SIG-M5 treated with dmso at 0.1 percent for 504 hours (cell line): Measurements from ENCODE around the gene TACC3.

Source experiments
- DNase-seq: peaks from one replicate; lab custom pipeline; 2025; ENCODE audit not compliant: unreplicated experiment; lab: John Stamatoyannopoulos, UW

TACC3 gene

DNA sequence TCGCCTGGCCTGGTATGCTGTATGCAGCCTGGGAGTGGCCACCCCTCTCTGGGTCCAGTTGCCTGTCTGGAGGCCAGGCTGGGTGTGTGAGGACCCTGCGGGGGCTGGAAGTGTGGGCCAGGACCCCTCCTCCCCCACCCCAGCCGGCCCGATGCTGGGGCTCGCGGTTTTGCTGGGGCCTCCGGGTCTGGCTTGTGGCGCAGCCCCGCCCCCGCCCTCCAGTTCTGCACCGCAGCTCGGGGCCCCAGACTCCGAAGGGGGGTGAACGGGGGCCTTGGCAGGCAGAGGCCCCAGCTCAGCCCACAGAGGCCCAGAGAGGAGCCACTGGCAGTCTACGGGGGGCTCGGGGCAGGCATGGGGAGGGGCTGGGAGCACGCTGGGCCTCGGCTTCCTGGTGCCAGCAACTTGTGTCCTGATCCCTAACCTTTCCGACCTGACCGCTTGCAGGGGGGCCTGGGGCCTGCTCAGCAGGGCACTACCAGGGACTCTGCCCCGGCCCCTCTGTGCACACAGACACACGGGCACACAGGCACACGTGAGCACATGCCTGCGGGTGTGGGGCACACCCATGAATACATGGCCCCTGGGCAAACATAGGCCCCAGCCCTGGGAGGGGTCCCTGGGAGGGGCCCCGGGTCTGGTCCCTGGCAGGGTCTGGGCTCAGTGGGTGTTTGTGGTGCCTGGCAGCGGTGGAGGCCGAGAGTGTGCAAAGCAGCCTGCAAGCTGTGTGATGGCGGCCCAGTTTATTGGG lies 50.4 kb downstream of the TACC3 start:
- no peak for DNase-seq

DNA sequence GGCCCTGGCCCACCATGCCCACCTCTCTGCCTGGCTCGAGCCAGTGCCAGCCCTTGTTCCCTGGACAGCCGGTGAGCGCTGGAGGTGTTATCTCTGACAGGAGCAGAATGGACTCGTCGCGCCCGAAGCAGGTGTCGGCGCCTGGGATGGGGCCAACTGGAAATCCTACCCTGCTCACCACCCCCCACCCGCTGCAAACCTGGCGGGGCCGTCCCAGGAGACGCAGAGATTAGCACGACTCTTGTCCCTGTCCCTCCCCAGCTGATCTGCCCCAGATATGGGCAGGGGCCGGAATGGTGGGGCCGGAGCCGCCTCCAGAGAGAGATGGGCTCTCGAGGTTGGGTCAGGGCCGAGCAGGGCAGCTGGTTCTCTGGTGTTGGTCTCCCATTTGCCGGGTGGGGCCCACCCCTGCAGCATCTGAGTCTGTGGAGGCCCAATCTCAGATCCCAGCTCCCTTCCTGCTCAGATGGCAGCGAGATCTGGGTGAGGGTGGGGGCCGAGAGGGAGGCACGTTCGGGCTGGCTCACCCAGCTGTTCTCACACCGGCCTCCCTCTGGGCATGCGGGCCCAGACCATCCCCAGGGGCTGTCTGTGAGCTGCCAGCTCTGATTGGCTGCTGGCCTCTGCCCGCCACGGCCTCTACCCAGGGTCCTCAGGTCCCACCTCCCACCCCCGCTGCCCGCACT lies 51.7 kb downstream of the TACC3 start:
- DNase-seq = no peak

GRCh38 chr4:1773754-1774153 lies 52.4 kb downstream of the TACC3 start:
- DNase-seq = no peak

GRCh38 chr4:1775731-1776500 lies 54.6 kb downstream of the TACC3 start:
- DNase-seq = peak; percentile 59

DNA sequence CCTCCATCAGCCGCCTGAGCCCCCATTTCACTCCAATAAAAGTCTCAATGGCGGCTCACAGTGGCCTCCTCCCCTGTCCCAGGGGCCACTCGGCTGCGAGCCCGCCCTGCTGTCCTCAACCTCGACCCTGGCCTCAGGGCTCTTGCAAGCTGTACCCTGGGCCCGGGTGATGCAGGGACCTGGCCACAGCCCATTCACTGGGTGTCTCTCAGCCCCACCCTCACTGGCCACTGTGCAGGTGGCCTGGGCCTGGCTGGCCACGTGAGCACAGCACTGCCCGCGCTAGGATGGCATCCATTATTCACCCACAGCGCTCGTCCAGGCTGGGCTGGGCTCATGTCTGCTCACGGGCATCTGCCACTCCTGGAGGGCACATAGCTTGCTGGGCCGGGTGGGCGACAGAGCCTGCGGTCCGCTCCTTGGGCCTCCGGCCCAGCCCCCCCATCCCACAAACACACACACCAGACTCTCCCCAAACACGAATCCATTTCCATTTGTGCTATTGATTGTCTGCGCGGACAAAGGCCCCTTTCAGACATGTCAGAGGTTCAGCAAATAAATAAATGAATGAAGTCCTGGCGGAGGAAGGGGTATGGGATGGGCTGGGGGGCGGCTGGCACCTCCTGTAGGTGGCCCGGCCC lies 55.3 kb downstream of the TACC3 start:
- no peak for DNase-seq

GRCh38 chr4:1777822-1778641 lies 56.7 kb downstream of the TACC3 start:
- DNase-seq = no peak

GRCh38 chr4:1778642-1779392 lies 57.5 kb downstream of the TACC3 start:
- no peak for DNase-seq

- DNase-seq = no peak
Observed at GRCh38 chr4:1779588-1780382, 58.5 kb downstream of the TACC3 start.

- no peak for DNase-seq
Observed at GRCh38 chr4:1780435-1780834, 59.1 kb downstream of the TACC3 start.

- DNase-seq = no peak
Observed at GRCh38 chr4:1783015-1783414, 61.7 kb downstream of the TACC3 start.

DNA sequence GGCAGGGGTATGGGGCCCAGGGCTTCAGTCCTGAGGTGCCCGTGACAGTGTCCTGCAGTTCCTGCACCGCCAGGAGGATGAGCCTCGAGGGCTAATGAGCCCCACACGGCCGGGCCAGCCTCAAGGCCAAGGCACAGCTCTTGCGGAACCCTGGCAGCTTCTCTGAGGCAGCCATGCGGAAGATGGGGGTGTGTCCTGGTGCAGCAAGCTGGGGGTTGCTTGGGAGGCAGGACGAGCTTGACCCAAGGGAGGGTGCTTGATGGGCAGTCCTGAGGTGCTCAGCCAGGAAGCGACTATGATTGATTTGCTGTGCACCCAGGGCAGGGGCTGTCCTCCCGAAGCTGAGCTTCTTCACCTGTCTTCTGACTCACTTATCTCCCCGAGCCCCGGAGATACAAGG lies 62.6 kb downstream of the TACC3 start:
- no peak for DNase-seq

DNA sequence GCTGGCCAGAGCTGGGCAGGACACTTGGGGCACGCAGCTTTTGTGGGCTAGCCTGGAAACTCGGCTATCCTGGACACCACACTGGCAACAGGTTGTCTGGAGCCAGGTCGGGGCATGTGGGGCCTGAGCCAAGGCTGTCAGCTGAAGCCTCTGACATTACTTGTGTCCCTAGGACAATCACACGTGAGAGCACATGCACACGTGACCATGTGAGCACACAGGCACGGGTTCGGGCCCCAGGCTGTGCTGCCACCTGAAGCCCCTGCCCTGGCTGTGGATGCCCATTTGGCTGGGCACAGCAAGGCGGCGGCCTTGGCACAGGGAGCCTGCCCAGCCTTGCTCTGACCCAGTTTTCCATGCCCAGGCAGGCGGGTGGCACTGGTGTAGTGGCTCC lies 63.1 kb downstream of the TACC3 start:
- no peak for DNase-seq

GRCh38 chr4:1784789-1785591 lies 63.7 kb downstream of the TACC3 start:
- DNase-seq = no peak

- no peak for DNase-seq
Observed at GRCh38 chr4:1785592-1785991, 64.3 kb downstream of the TACC3 start.

DNA sequence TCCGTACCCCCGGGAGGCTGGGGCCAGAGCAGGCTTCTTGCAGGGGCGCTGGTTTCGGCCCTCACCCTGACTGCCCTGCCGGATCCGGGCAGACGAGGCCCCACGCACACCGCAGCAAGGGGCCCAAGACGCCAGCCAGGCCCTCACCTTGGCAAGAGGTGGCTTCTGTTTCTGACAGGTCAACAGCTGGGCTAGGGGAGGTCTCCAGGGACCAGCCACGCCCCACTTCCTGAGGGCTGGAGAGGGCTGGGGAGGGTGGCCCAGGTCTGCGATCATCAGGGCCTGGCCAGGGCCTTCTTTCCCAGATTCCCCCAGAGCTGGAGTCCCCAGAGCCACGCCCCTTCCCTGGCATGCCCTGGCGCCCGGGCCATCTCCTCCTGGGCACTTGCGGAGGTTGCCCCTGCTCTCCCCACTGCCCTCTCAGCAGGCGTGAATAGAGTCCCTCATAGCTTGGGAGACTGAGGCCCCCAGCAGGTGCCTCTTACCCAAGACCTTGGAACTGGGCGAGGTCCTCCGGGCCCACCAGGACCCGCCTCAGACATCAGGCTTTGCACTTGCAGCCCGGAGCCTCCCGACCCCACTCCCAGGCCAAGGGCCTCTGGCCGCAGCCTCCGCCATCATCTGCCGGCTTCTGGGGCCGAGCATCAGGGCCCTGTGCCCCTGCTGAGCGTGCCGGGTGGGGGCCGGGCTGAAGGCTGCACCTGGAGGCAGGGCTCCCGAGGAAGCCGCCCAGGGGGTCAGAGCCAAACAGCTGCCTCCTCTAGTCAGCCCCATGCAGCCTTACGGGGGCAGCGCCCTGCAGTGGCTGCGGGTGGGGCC lies 65.4 kb downstream of the TACC3 start:
- DNase-seq = no peak

DNA sequence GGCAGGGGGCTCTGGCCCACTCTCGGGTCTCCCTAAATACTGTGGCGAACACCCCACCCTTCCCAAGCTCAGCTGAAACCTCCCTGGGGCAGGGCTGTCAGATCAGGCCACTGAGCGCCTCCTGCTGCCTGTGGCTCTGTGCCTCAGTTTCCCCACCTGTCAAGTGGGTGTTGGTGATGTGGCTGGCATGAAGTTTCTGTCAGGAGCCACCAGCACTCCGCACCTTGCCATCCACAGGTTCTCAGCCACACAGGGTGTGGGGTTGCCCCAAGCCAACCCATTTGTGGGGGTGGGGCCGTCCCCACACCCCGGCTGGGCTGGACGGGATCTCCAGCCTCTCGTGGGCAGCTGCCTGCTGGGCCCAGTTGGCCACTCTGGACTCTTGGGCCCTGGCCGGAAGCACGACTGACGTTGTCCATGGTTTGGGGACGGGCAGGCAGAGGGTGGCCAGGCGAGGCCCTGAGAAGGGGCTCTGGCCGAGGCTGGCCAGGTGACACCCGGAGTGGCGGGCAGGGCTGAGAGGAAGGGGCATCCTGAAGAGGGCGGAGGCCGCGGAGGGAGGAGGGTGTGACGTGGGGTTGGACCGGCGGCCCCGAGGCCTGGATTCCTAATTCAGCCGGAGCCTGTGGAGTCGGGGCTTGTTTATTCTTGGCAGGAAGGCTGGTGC lies 66.2 kb downstream of the TACC3 start:
- DNase-seq = no peak
